ENCODE results near the gene TPSD1.
A peak's percentile ranks its signal among the peaks of the same experiment; 100 is the strongest.

TPSD1 gene

DNA sequence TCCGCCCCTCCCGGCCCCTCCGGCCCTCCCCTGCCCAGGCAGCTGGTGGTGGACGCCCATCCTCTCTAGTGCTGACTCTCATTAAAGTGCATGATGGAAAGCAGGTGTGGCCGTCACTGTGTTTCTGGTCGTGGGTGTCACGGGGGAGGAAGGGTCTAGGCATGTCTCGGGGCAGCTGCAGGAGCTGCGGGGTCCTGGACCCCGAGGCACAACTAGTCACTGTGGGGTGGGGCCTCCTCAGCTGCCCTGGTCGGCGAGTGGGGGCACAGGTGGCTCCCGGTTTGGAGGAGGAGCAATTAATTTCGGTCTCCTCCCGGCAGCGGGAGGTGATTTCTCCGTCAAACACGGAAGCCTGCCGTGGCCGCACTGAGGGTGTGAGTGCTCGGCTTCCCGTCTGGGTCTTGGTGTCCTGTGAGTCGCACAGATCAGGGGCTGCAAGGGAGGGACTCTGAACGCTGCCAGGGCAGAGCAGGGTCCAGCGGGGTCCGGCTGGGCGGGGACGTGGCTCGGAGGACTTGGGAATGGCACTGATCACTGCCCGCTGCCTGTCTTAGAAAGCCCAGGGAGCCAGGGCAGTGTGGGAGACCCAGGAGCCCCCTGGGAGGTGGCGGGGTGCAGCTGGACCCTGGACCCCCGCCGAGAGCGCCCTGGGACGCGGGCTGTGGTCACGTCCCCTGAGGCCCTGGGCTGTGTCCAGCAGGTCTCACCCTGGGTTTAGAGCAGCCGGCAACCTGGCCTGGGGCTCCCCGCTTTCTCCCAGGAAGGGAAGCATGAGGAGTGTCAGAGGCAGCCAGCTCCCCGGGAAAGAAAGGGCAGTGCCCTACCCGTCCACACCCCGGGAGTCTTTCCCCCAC lies 3.3 kb downstream of the TPSD1 start:
- DNase-seq (ENCODE audit: insufficient read length, low spot score) = no peak
- no peak for TF ChIP-seq POU2F2 (IDR thresholded peaks at IDR 0.05; ENCODE audit: low read depth, low read length)
- TF ChIP-seq PAX5 (IDR thresholded peaks at IDR 0.05; ENCODE audit: insufficient read depth, low read length, severe bottlenecking) = no peak
- no peak for TF ChIP-seq POLR2A (IDR thresholded peaks at IDR 0.05; ENCODE audit: low read depth, low read length)
- no peak for TF ChIP-seq POLR2AphosphoS5 (IDR thresholded peaks at IDR 0.05; ENCODE audit: low read depth, low read length)
- TF ChIP-seq SPI1 (IDR thresholded peaks at IDR 0.05; ENCODE audit: low read depth, low read length) = no peak
- FAIRE-seq = no peak

DNA sequence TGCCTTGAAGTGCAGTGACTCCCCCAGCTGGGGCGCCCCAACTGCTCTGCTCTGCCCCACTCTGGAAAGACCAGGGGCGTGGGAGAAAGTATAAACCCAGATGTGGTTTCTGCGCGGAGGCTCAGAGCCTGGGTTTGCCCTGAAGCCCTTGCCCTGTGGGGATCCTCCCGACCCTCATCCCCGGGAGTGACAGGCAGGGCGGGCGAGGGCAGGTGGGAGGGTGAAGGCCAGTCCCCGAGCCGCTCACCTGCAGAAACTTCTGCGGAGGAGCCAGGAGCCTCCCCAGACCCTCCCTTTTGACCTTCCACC lies 3.8 kb downstream of the TPSD1 start:
- TF ChIP-seq POU2F2 (IDR thresholded peaks at IDR 0.05; ENCODE audit: low read depth, low read length) (no peak), TAF1 (IDR thresholded peaks at IDR 0.05; ENCODE audit: low read depth, low read length) (no peak), SPI1 (IDR thresholded peaks at IDR 0.05; ENCODE audit: low read depth, low read length) (no peak), POLR2AphosphoS5 (IDR thresholded peaks at IDR 0.05; ENCODE audit: low read depth, low read length) (no peak), POLR2A (IDR thresholded peaks at IDR 0.05; ENCODE audit: low read depth, low read length) (no peak), PAX5 (IDR thresholded peaks at IDR 0.05; ENCODE audit: insufficient read depth, low read length, severe bottlenecking) (no peak)
- FAIRE-seq = no peak

GRCh38 chr16:1260101-1260680 lies 4.3 kb downstream of the TPSD1 start:
- FAIRE-seq (no peak), DNase-seq (ENCODE audit: insufficient read length, low spot score) (no peak)
- no peak for TF ChIP-seq SPI1 (IDR thresholded peaks at IDR 0.05; ENCODE audit: low read depth, low read length)
- TF ChIP-seq POLR2A (IDR thresholded peaks at IDR 0.05; ENCODE audit: low read depth, low read length) = no peak
- TF ChIP-seq TAF1 (IDR thresholded peaks at IDR 0.05; ENCODE audit: low read depth, low read length) = no peak
- no peak for TF ChIP-seq PAX5 (IDR thresholded peaks at IDR 0.05; ENCODE audit: insufficient read depth, low read length, severe bottlenecking)
- no peak for TF ChIP-seq POU2F2 (IDR thresholded peaks at IDR 0.05; ENCODE audit: low read depth, low read length)

More for the DNA sequence above, 3.8 kb downstream of the TPSD1 start:
- DNase-seq (ENCODE audit: insufficient read length, low spot score) = no peak

DNA sequence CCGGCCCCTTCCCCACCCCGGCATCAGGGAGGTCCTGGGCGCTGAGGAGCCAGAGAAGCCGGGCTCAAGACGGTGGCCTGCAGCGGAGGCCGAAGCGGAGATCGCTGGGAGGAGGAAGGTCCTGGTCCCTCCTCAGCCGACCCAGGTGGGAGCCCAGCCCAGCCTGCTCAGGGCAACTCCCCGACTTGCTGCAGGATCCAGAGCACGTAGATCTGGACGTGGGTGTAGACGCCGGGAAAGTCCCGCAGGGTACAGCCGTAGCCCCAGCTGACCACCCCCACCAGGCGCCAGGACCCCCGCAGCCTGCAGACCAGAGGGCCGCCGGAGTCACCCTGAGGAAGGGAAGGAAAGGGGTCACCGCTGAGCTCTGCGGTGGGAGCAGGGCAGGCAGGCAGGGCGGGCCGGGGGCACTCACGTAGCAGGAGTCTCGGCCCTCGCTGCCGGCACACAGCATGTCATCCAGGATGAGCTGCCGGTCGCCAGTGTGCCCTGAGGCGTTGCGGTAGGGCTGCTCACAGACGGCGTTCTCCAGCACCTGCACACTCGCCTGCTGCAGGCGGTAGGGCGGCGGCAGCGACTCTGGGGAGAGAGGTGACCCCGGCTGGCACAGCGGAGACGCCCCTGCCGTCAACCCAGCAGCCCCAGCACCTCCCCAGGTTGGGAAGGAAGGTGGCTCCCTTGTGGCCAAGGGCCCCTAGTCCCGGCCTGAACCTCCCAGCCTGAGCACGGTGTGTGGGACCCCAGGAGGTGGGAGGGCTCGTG lies 5.4 kb downstream of the TPSD1 start:
- DNase-seq (ENCODE audit: insufficient read length, low spot score) = no peak
- no peak for TF ChIP-seq PAX5 (IDR thresholded peaks at IDR 0.05; ENCODE audit: insufficient read depth, low read length, severe bottlenecking)
- no peak for TF ChIP-seq POLR2AphosphoS5 (IDR thresholded peaks at IDR 0.05; ENCODE audit: low read depth, low read length)
- no peak for TF ChIP-seq SPI1 (IDR thresholded peaks at IDR 0.05; ENCODE audit: low read depth, low read length)
- no peak for FAIRE-seq

- FAIRE-seq (no peak), DNase-seq (ENCODE audit: insufficient read length, low spot score) (no peak)
- no peak for TF ChIP-seq POU2F2 (IDR thresholded peaks at IDR 0.05; ENCODE audit: low read depth, low read length)
- no peak for TF ChIP-seq POLR2AphosphoS5 (IDR thresholded peaks at IDR 0.05; ENCODE audit: low read depth, low read length)
- TF ChIP-seq POLR2A (IDR thresholded peaks at IDR 0.05; ENCODE audit: low read depth, low read length) = no peak
- TF ChIP-seq SPI1 (IDR thresholded peaks at IDR 0.05; ENCODE audit: low read depth, low read length) = no peak
- TF ChIP-seq TAF1 (IDR thresholded peaks at IDR 0.05; ENCODE audit: low read depth, low read length) = no peak
- TF ChIP-seq PAX5 (IDR thresholded peaks at IDR 0.05; ENCODE audit: insufficient read depth, low read length, severe bottlenecking) = no peak
These were observed 6.5 kb downstream of the TPSD1 start for GRCh38 chr16:1262210-1262845.

GRCh38 chr16:1262846-1263221 lies 7.0 kb downstream of the TPSD1 start:
- TF ChIP-seq PAX5 (IDR thresholded peaks at IDR 0.05; ENCODE audit: insufficient read depth, low read length, severe bottlenecking) = no peak
- no peak for TF ChIP-seq SPI1 (IDR thresholded peaks at IDR 0.05; ENCODE audit: low read depth, low read length)
- TF ChIP-seq POLR2AphosphoS5 (IDR thresholded peaks at IDR 0.05; ENCODE audit: low read depth, low read length) = no peak
- TF ChIP-seq POU2F2 (IDR thresholded peaks at IDR 0.05; ENCODE audit: low read depth, low read length) = no peak
- TF ChIP-seq TAF1 (IDR thresholded peaks at IDR 0.05; ENCODE audit: low read depth, low read length) = no peak
- DNase-seq (ENCODE audit: insufficient read length, low spot score) (no peak), FAIRE-seq (no peak)

DNA sequence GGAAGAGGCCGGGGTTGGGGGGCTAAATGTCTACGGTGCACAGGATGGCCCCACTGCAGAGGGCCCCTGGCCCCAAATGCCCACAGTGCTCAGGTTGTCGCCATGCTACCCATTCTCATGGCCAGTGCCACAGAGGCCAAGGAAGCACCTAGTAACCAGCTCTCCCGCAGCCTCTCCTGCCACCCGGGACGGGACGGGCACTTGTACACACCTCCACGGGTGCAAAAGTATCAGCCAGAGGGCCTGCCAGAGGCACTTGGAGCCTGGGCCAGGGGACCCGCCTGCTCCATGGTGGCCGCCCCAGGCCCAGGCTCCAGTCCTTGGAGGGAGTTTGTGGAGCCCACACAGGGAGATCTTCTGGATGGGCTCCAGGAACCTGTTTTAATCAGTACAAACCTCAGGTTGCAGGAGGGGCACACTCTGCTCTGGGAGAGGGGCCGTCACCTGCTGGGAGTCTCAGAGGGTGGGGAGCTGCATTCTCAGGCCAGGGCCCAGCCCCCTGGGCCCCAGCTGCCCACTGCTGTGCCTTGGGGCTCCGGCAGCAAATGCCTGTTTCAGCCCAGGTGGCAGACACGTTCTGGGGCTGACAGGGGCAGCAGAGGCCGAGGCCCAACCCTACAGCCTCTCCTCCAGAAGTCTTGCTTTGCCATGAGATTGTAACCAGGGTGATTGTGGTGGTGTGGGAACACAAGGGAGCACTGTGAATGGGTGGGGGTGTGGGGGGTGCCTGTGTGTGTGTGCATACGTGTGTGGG lies 7.9 kb downstream of the TPSD1 start:
- FAIRE-seq (no peak), DNase-seq (ENCODE audit: insufficient read length, low spot score) (no peak)
- TF ChIP-seq POLR2A (IDR thresholded peaks at IDR 0.05; ENCODE audit: low read depth, low read length) = no peak
- TF ChIP-seq POLR2AphosphoS5 (IDR thresholded peaks at IDR 0.05; ENCODE audit: low read depth, low read length) = no peak
- TF ChIP-seq PAX5 (IDR thresholded peaks at IDR 0.05; ENCODE audit: insufficient read depth, low read length, severe bottlenecking) = no peak

DNA sequence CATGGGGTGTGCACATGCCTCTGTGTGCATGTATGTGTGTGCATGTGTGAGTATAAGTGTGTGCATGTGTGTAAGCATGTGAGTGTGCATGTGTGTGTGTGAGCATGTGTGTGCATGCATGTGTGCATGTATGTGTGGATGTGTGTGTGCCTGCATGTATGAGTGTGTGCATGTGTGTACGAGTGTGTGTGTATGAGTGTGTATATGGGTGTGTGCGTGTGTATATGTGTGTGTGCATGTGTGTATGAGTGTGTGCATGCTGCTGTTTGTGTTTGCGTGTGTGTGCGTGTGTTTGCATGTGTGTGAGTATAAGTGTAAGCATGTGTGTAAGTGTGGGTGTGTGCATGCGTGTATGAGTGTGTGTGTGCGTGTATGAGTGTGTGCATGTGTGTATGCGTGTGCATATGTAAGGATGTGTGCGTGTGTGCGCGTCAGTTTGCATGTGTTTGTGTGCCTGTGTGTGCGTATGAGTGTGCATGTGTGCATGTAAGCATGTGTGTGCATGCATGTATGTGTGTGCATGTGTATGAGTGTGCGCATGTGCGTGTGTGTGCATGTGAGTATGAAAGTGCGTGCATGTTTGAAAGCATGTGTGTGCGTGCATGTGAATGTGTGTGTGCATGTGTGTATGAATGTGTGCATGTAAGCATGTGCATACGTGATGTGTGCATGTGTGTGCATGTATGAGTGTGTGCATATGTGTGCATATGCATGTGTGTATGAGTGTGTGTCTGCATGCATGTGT lies 8.6 kb downstream of the TPSD1 start:
- DNase-seq (ENCODE audit: insufficient read length, low spot score) (no peak), FAIRE-seq (peak; percentile 66)
- no peak for TF ChIP-seq POU2F2 (IDR thresholded peaks at IDR 0.05; ENCODE audit: low read depth, low read length)
- no peak for TF ChIP-seq POLR2A (IDR thresholded peaks at IDR 0.05; ENCODE audit: low read depth, low read length)
- no peak for TF ChIP-seq PAX5 (IDR thresholded peaks at IDR 0.05; ENCODE audit: insufficient read depth, low read length, severe bottlenecking)
- TF ChIP-seq SPI1 (IDR thresholded peaks at IDR 0.05; ENCODE audit: low read depth, low read length) = no peak
- TF ChIP-seq TAF1 (IDR thresholded peaks at IDR 0.05; ENCODE audit: low read depth, low read length) = no peak
- no peak for TF ChIP-seq POLR2AphosphoS5 (IDR thresholded peaks at IDR 0.05; ENCODE audit: low read depth, low read length)
